Stimulated activated CD4-positive, alpha-beta T cell treated with anti-CD3 and anti-CD28 coated beads, Interleukin-4, amount 100 ng/mL, for 24 hours (primary cell): Measurements from ENCODE around the gene ECHDC1.
"Not testable (repeated sequence)": the region's sequence is repeated elsewhere in the genome, so short reads cannot be mapped to it uniquely, and the experiment has no call there.

Source experiments
- DNase-seq: peaks from one replicate; pipeline ENCODE4 v3.0.0-alpha.2; 2020

ECHDC1 gene

GRCh38 chr6:127342946-127343808 lies at the start of gene ECHDC1:
Gene ECHDC1 (minus strand): TSS chr6:127343609. CDS start chr6:127331028, 12,581 bp downstream.
- peak; percentile 76 for DNase-seq

- no peak for DNase-seq
These were observed 48.9 kb upstream of the ECHDC1 start for GRCh38 chr6:127392301-127392700.

GRCh38 chr6:127391094-127391953 lies 47.9 kb upstream of the ECHDC1 start:
- no peak for DNase-seq

- no peak for DNase-seq
These were observed 46.3 kb upstream of the ECHDC1 start for GRCh38 chr6:127389706-127390105.

GRCh38 chr6:127385668-127386430 lies 42.4 kb upstream of the ECHDC1 start:
- no peak for DNase-seq

- not testable (repeated sequence) for DNase-seq
These were observed 41.4 kb upstream of the ECHDC1 start for GRCh38 chr6:127384848-127385247.

- no peak for DNase-seq
These were observed 40.6 kb upstream of the ECHDC1 start for GRCh38 chr6:127383988-127384387.

- DNase-seq, result no peak
These were observed 39.0 kb upstream of the ECHDC1 start for GRCh38 chr6:127382413-127382812.

- DNase-seq, result no peak
These were observed 38.0 kb upstream of the ECHDC1 start for GRCh38 chr6:127381384-127381783.

GRCh38 chr6:127376685-127377084 lies 33.3 kb upstream of the ECHDC1 start:
- DNase-seq, result no peak

- DNase-seq, result no peak
These were observed 23.6 kb upstream of the ECHDC1 start for GRCh38 chr6:127367023-127367375.

GRCh38 chr6:127366282-127367022 lies 23.0 kb upstream of the ECHDC1 start:
- no peak for DNase-seq

GRCh38 chr6:127365874-127366273 lies 22.5 kb upstream of the ECHDC1 start:
- no peak for DNase-seq

- DNase-seq, result no peak
These were observed 9.1 kb upstream of the ECHDC1 start for GRCh38 chr6:127352524-127352923.

- DNase-seq, result no peak
These were observed 6.6 kb upstream of the ECHDC1 start for GRCh38 chr6:127349980-127350379.

- DNase-seq, result no peak
These were observed 4.7 kb upstream of the ECHDC1 start for GRCh38 chr6:127348028-127348661.

- no peak for DNase-seq
These were observed 3.8 kb upstream of the ECHDC1 start for GRCh38 chr6:127347178-127347577.

- no peak for DNase-seq
These were observed 2.1 kb upstream of the ECHDC1 start for GRCh38 chr6:127345521-127345920.

- peak; percentile 4 for DNase-seq
These were observed 625 bp upstream of the ECHDC1 start for GRCh38 chr6:127343809-127344659.

- no peak for DNase-seq
These were observed 988 bp downstream of the ECHDC1 start for GRCh38 chr6:127342296-127342945.
